ENCODE data around the gene SCUBE3. TPM values are rescaled to one million over a fixed set of nuclear protein-coding genes. Genes with fewer than 3 reads are reported as not detected.
A peak's percentile ranks its signal among the peaks of the same experiment; 100 is the strongest.

Gene SCUBE3
- total RNA-seq, 1 donor from 2014 or later = 0.49 TPM

DNA sequence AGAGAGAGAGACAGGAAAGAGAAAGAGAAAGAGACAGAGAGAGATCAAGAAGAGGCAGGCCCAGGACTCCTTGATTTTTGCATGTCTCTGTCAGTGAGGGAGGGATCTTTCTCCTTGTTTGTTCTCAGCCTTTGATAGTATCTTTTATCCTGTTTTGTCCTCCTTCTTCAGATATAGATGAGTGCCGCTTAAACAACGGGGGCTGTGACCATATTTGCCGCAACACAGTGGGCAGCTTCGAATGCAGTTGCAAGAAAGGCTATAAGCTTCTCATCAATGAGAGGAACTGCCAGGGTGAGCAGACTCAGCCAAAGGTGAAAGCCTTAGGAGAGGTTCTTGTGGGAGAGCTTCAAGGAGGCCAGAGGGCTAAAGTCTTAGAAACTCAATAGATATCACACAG lies 25.8 kb downstream of the SCUBE3 start:
- H3K9me3 ChIP-seq = no peaks in the 10 kb centered on the region
- no peak for DNase-seq (ENCODE audit: extremely low spot score in 2 of 2)
- intact Hi-C loops (cut with DNase I) = no loop called here
- H3K4me3 ChIP-seq = no peak overlapping the region
- no peak overlapping the region for H3K27ac ChIP-seq
- peaks cover 10% of the 10 kb centered on the region for H3K4me1 ChIP-seq
- H3K36me3 ChIP-seq = no peaks in the 10 kb centered on the region
- H3K27me3 ChIP-seq = no peaks in the 10 kb centered on the region
- no peak for TF ChIP-seq POLR2AphosphoS5 (IDR thresholded peaks at IDR 0.05; ENCODE audit: insufficient read depth in 1 of 2, low read depth in 1 of 2)
- no peak for TF ChIP-seq POLR2A (IDR thresholded peaks at IDR 0.05)
- TF ChIP-seq, protein P1, sequence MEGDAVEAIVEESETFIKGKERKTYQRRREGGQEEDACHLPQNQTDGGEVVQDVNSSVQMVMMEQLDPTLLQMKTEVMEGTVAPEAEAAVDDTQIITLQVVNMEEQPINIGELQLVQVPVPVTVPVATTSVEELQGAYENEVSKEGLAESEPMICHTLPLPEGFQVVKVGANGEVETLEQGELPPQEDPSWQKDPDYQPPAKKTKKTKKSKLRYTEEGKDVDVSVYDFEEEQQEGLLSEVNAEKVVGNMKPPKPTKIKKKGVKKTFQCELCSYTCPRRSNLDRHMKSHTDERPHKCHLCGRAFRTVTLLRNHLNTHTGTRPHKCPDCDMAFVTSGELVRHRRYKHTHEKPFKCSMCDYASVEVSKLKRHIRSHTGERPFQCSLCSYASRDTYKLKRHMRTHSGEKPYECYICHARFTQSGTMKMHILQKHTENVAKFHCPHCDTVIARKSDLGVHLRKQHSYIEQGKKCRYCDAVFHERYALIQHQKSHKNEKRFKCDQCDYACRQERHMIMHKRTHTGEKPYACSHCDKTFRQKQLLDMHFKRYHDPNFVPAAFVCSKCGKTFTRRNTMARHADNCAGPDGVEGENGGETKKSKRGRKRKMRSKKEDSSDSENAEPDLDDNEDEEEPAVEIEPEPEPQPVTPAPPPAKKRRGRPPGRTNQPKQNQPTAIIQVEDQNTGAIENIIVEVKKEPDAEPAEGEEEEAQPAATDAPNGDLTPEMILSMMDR (IDR thresholded peaks at IDR 0.05) = no peak

DNA sequence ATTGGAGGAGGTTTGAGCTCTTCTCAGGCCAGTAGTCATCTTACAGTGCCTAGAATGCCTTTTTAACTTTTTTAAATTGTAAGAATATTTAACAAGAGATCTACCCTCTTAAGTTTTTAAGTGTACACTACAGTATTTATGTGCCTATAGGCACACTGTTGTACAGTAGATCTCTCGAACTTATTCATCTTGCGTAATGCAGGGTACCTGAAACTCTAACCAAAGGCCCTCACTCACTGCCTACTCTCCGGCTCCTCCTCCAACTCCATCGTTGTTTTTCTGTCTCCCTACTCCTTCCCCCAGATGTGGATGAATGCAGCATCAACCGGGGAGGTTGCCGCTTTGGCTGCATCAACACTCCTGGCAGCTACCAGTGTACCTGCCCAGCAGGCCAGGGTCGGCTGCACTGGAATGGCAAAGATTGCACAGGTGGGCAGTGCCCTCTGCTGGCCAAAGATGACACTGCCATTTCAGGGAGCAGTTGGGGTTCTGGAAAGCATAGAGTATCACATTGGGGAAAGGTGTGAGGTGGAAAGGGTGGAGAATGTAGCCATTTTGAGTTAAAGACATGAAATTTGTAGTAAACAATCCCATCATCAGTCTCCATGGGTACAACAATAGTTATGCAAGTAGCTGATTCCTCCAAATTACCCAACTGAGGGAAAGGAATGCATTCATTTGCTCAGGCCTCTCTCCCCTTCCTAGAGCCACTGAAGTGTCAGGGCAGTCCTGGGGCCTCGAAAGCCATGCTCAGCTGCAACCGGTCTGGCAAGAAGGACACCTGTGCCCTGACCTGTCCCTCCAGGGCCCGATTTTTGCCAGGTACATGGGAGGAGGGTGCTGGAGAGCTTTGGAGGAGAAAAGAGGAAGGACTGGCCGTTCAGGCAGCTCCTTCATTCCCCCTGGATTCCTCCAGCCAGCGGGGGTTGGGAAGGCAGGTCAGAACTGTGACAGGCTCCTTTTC lies 27.4 kb downstream of the SCUBE3 start:
- Histone ChIP-seq H3K9me3 (no peaks in the 10 kb centered on the region), H3K36me3 (no peaks in the 10 kb centered on the region), H3K27me3 (no peaks in the 10 kb centered on the region), H3K4me1 (peaks cover 10% of the 10 kb centered on the region), H3K4me3 (no peak overlapping the region), H3K27ac (no peak overlapping the region)
- DNase-seq (ENCODE audit: extremely low spot score in 2 of 2) = no peak
- intact Hi-C loops (cut with DNase I) = loop anchor here (10.0 kb wide), 1 partner anchor 96 kb away; the partner anchor contains the start of gene TCP11
- TF ChIP-seq, protein P1 (IDR thresholded peaks at IDR 0.05) = peak; percentile 72 to 87 (median 82)
- TF ChIP-seq POLR2A (IDR thresholded peaks at IDR 0.05) = no peak

DNA sequence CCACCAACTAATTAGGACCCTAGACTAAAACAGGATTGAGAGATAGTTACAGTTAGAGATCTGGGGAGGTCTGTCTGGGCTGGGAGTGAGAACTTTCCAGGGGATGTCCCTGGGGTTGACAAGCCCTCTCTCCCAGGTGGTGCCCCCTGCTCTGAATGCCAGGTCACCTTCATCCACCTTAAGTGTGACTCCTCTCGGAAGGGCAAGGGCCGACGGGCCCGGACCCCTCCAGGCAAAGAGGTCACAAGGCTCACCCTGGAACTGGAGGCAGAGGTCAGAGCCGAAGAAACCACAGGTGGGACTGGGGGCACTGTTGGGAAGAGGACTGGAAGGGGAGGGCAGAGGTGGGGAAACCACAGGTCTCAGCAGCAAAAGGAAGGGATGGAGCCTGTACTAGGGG lies 28.7 kb downstream of the SCUBE3 start:
- no peaks in the 10 kb centered on the region for H3K36me3 ChIP-seq
- no peaks in the 10 kb centered on the region for H3K27me3 ChIP-seq
- TF ChIP-seq, protein P1 (IDR thresholded peaks at IDR 0.05) = no peak
- TF ChIP-seq POLR2A (IDR thresholded peaks at IDR 0.05) = no peak
- H3K27ac ChIP-seq = no peak overlapping the region
- no peak overlapping the region for H3K4me3 ChIP-seq
- intact Hi-C loops (cut with DNase I) = loop anchor here (10.0 kb wide), 1 partner anchor 98 kb away; the partner anchor contains the start of gene TCP11
- H3K4me1 ChIP-seq = peaks cover 10% of the 10 kb centered on the region
- no peaks in the 10 kb centered on the region for H3K9me3 ChIP-seq
- no peak for DNase-seq (ENCODE audit: extremely low spot score in 2 of 2)

DNA sequence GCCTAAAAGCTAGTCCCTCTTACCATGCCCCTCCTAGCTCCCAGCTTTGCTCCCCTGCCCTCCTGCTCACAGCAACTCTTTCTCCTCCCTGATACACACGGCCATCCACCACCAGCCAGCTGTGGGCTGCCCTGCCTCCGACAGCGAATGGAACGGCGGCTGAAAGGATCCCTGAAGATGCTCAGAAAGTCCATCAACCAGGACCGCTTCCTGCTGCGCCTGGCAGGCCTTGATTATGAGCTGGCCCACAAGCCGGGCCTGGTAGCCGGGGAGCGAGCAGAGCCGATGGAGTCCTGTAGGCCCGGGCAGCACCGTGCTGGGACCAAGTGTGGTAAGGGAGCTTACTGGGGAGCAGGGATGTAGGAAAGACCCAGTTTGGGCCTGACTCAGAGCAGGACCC lies 29.1 kb downstream of the SCUBE3 start:
- no peak for DNase-seq (ENCODE audit: extremely low spot score in 2 of 2)

More for the DNA sequence above, 29.1 kb downstream of the SCUBE3 start:
- intact Hi-C loops (cut with DNase I) = loop anchor here (10.0 kb wide), 1 partner anchor 98 kb away; the partner anchor contains the start of gene TCP11
- no peaks in the 10 kb centered on the region for H3K9me3 ChIP-seq
- TF ChIP-seq, protein P1 (IDR thresholded peaks at IDR 0.05) = no peak
- H3K27ac ChIP-seq = no peak overlapping the region
- H3K4me1 ChIP-seq = peaks cover 10% of the 10 kb centered on the region
- no peaks in the 10 kb centered on the region for H3K36me3 ChIP-seq
- H3K27me3 ChIP-seq = no peaks in the 10 kb centered on the region
- no peak overlapping the region for H3K4me3 ChIP-seq
